HepG2 (cell line): Measurements from ENCODE around the gene CD86. TPM values are rescaled to one million over a fixed set of nuclear protein-coding genes. Genes with fewer than 3 reads are reported as not detected.

Source experiments
- ATAC-seq: fragments of 200-7000 bp; cut with Tn5 transposase; 3 replicates; pipeline ENCODE4 v1.9.1; 2020; ENCODE audit warnings: mild to moderate bottlenecking, moderate library complexity
- BruUV-seq: library from RNA; stranded (reverse); fragments of 400-500 nt; replicated peaks from 2 replicates; lab custom pipeline; 2021; lab: Mats Ljungman, UMichigan
- CTCF ChIA-PET: fragments of 300-600 bp; formaldehyde crosslinking; extraction: SDS; loops from one replicate; lab custom pipeline; 2021; ENCODE audit warnings: low total read pairs, inconsistent platforms, low intra/inter-chr PET ratio; lab: Yijun Ruan, JAX
- POLR2A ChIA-PET: fragments of 350-600 bp; sonication (Branson Sonifier 250); formaldehyde crosslinking; loops from one replicate; lab custom pipeline; 2020; ENCODE audit warnings: antibody characterized with exemption, inconsistent platforms; lab: Yijun Ruan, JAX
- DNase-seq: peaks from one replicate; pipeline ENCODE4 v3.0.0-alpha.2; 2015; ENCODE audit warnings: low spot score
- FAIRE-seq: peaks from 3 replicates; lab custom pipeline; 2011; peaks lifted over from hg19 to GRCh38; lab: Jason Lieb, UNC
- H2AFZ ChIP-seq: one replicate; pipeline ENCODE4 v1.6.1; 2011; ENCODE audit warnings: low read length, inconsistent platforms
- H3K27ac ChIP-seq: fragments of 300-600 bp; 3 replicates; pipeline ENCODE4 v1.8.0; 2011; ENCODE audit warnings: mixed run types, mild to moderate bottlenecking, mixed read lengths, low read length, inconsistent platforms; ENCODE audit not compliant: insufficient read depth; ENCODE audit errors: extremely low read length
- H3K27me3 ChIP-seq, 2 experiments: fragments of 200-600 bp in 1 of 2; 2 replicates in 1 of 2; 3 replicates in 1 of 2; pipeline versions ENCODE4 v1.6.0 to v1.8.0; 2011; ENCODE audit warnings: low read length in 2 of 2, mild to moderate bottlenecking in 2 of 2, moderate library complexity in 2 of 2, inconsistent platforms in 1 of 2; ENCODE audit not compliant: insufficient read depth in 2 of 2, control insufficient read depth in 1 of 2
- H3K36me3 ChIP-seq, 2 experiments: fragments of 200-600 bp in 1 of 2; replicated peaks in 1 of 2; 2 replicates in 1 of 2; 3 replicates in 1 of 2; pipeline versions ENCODE4 v1.5.1 to v1.8.0; 2011; ENCODE audit warnings: low read length in 2 of 2, inconsistent platforms in 1 of 2; ENCODE audit not compliant: insufficient read depth in 2 of 2, control insufficient read depth in 1 of 2
- H3K4me1 ChIP-seq: 2 replicates; pipeline ENCODE4 v1.5.1; 2012; ENCODE audit warnings: low read length, inconsistent platforms; ENCODE audit not compliant: insufficient read depth
- H3K4me2 ChIP-seq: 2 replicates; pipeline ENCODE4 v1.6.0; 2011; ENCODE audit warnings: low read depth, low read length, inconsistent platforms
- H3K4me3 ChIP-seq, 3 experiments: fragments of 200-600 bp in 1 of 3; sonication (generic), shearing (Covaris generic) in 1 of 3; replicated peaks in 1 of 3; 2 replicates each; pipeline ENCODE4 v1.5.1; 2011 to 2016; ENCODE audit warnings: low read length in 3 of 3, inconsistent platforms in 2 of 3, low read depth in 2 of 3, mild to moderate bottlenecking in 2 of 3, control low read depth in 1 of 3, mixed read lengths in 1 of 3; ENCODE audit not compliant: insufficient read depth in 1 of 3
- H3K79me2 ChIP-seq: one replicate; pipeline ENCODE4 v1.6.1; 2011; ENCODE audit warnings: low read length, inconsistent platforms; ENCODE audit not compliant: insufficient read depth
- H3K9ac ChIP-seq: 2 replicates; pipeline ENCODE4 v1.6.0; 2011; ENCODE audit warnings: mild to moderate bottlenecking, low read depth, low read length, inconsistent platforms; ENCODE audit not compliant: insufficient read depth
- H3K9me3 ChIP-seq: 2 replicates; pipeline ENCODE4 v1.5.1; 2012; ENCODE audit warnings: mild to moderate bottlenecking, low read length
- H4K20me1 ChIP-seq: 2 replicates; pipeline ENCODE4 v1.6.0; 2011; ENCODE audit warnings: inconsistent platforms, mild to moderate bottlenecking, low read length, moderate library complexity; ENCODE audit not compliant: insufficient read depth
- ARHGAP35 ChIP-seq: sonication (generic); formaldehyde crosslinking; IDR thresholded peaks from 2 replicates; pipeline ENCODE4 v1.9.0; 2022; ENCODE audit warnings: mild to moderate bottlenecking, inconsistent platforms, moderate library complexity, missing genetic modification reagents, borderline replicate concordance
- CCDC6 ChIP-seq: sonication (generic); formaldehyde crosslinking; IDR thresholded peaks from 2 replicates; pipeline ENCODE4 v1.8.1; 2022; ENCODE audit warnings: mild to moderate bottlenecking, missing genetic modification reagents, moderate library complexity
- ZNF253 ChIP-seq: sonication (generic); formaldehyde crosslinking; IDR thresholded peaks from 2 replicates; pipeline ENCODE4 v1.8.0; 2022; ENCODE audit warnings: mild to moderate bottlenecking, missing genetic modification reagents, borderline replicate concordance
- ZNF296 ChIP-seq: sonication (generic); formaldehyde crosslinking; conservative IDR thresholded peaks from 2 replicates; pipeline ENCODE4 v1.5.0; 2020; ENCODE audit warnings: mild to moderate bottlenecking, missing genetic modification reagents
- ZNF543 ChIP-seq: sonication (generic); formaldehyde crosslinking; IDR thresholded peaks from 2 replicates; pipeline ENCODE4 v1.4.0; 2020; ENCODE audit warnings: mild to moderate bottlenecking, missing genetic modification reagents
- ZNF761 ChIP-seq: sonication (generic); formaldehyde crosslinking; conservative IDR thresholded peaks from 2 replicates; pipeline ENCODE4 v1.4.0; 2020; ENCODE audit warnings: mild to moderate bottlenecking, missing genetic modification reagents
- WGBS: methylation state at CpG from one replicate; pipeline ENCODE4 v1.1.6; 2017; ENCODE audit warnings: low lambda C conversion rate; 5-methylcytosine and 5-hydroxymethylcytosine counted together
- in situ Hi-C: cut with HindIII; loops from 2 replicates; pipeline ENCODE4 v1.10.0; 2017; ENCODE audit warnings: low pct_unique_long_range_greater_than_20kb; ENCODE audit not compliant: extremely low pct_ligation_motif_present
- intact Hi-C: fragments of 100-400 bp; cut with micrococcal nuclease; formaldehyde crosslinking; loops from one replicate; pipeline ENCODE4 v1.10.0; 2022; ENCODE audit not compliant: unreplicated experiment
- polyA plus RNA-seq, 8 experiments: library from polyadenylated mRNA; depleted of rRNA in 3 of 8; stranded (reverse) in 7 of 8; unstranded in 1 of 8; fragments of >200 nt; fragmentation: Illumina TruSeq in 4 of 8; extraction: Trizol in 4 of 8; gene quantifications; 2 replicates each; pipeline versions ENCODE4 v1.2.1 to v1.2.3, GENCODE V29; 2011 to 2016; ENCODE audit warnings: low read depth in 4 of 8, missing spikeins in 1 of 8, mixed read lengths in 1 of 8; ENCODE audit not compliant: insufficient read depth in 1 of 8
- total RNA-seq, 5 experiments: library from RNA; depleted of rRNA; stranded (reverse); fragments of >200 nt; fragmentation: Illumina TruSeq; extraction: Trizol; gene quantifications; 2 replicates each; pipeline ENCODE4 v1.2.3, GENCODE V29; 2016; ENCODE audit warnings: low read depth in 1 of 5
- TF ChIP-seq, protein P1 (sequence below): sonication (generic); formaldehyde crosslinking; IDR thresholded peaks from 2 replicates; pipeline ENCODE4 v1.5.0; 2020; ENCODE audit warnings: missing genetic modification reagents, mild to moderate bottlenecking, borderline replicate concordance
- TF ChIP-seq, protein P2 (sequence below): sonication (generic); formaldehyde crosslinking; IDR thresholded peaks from 2 replicates; pipeline ENCODE4 v1.5.1; 2020; ENCODE audit warnings: mild to moderate bottlenecking, missing genetic modification reagents, borderline replicate concordance
- TF ChIP-seq, protein P3 (sequence below): IDR thresholded peaks from 2 replicates; pipeline ENCODE4 v1.6.1; 2018; ENCODE audit warnings: missing genetic modification reagents

Gene CD86
- total and polyA plus RNA-seq, 2 of the 13 experiments (the other 11 are each of a cell fraction or from before 2014, with no cell fraction given): not detected

DNA sequence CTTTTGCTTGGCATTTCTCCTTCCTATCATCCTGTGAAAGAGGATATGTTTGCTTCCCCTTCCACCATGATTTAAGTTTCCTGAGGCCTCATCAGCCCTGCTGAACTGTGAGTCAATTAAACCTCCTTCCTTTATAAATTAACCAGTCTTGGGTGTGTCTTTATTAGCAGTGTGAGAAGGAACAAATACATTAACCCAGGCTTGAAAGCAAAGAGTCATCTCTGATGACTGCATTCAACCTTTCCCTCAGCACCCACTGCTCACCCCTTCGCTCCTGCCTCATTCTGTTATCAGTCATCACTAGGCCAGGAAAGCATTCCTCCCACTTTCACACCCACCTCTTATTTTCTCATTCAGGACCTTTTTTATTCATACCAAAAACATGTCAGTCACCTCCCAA is 68.7 kb downstream of the CD86 start:
- FAIRE-seq: no peak
- intact Hi-C loops (no loop called here), in situ Hi-C loops (no loop called here)
- Histone ChIP-seq H3K9ac (no peak overlapping the region), H3K4me3 (no peak overlapping the region), H3K4me2 (no peak overlapping the region), H3K4me1 (no peaks in the 10 kb centered on the region), H3K27me3 (no peaks in the 10 kb centered on the region), H3K27ac (no peak overlapping the region), H3K36me3 (no peaks in the 10 kb centered on the region), H2AFZ (no peak overlapping the region), H3K79me2 (no peaks in the 10 kb centered on the region), H3K9me3 (peaks cover 8% of the 10 kb centered on the region), H4K20me1 (no peaks in the 10 kb centered on the region)
- no peak for TF ChIP-seq ZNF543 (CRISPR knock-in tag)
- TF ChIP-seq, protein P1, sequence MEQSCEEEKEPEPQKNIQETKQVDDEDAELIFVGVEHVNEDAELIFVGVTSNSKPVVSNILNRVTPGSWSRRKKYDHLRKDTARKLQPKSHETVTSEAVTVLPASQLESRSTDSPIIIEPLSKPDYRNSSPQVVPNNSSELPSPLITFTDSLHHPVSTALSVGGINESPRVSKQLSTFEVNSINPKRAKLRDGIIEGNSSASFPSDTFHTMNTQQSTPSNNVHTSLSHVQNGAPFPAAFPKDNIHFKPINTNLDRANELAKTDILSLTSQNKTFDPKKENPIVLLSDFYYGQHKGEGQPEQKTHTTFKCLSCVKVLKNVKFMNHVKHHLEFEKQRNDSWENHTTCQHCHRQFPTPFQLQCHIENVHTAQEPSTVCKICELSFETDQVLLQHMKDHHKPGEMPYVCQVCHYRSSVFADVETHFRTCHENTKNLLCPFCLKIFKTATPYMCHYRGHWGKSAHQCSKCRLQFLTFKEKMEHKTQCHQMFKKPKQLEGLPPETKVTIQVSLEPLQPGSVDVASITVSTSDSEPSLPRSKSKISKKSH (CRISPR knock-in tag): no peak
- TF ChIP-seq, protein P2, sequence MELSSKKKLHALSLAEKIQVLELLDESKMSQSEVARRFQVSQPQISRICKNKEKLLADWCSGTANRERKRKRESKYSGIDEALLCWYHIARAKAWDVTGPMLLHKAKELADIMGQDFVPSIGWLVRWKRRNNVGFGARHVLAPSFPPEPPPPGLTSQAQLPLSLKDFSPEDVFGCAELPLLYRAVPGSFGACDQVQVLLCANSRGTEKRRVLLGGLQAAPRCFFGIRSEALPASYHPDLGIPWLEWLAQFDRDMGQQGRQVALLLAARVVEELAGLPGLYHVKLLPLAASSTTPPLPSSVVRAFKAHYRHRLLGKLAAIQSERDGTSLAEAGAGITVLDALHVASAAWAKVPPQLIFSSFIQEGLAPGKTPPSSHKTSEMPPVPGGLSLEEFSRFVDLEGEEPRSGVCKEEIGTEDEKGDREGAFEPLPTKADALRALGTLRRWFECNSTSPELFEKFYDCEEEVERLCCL (CRISPR knock-in tag): no peak
- TF ChIP-seq ARHGAP35 (CRISPR knock-in tag): no peak
- TF ChIP-seq, protein P3, sequence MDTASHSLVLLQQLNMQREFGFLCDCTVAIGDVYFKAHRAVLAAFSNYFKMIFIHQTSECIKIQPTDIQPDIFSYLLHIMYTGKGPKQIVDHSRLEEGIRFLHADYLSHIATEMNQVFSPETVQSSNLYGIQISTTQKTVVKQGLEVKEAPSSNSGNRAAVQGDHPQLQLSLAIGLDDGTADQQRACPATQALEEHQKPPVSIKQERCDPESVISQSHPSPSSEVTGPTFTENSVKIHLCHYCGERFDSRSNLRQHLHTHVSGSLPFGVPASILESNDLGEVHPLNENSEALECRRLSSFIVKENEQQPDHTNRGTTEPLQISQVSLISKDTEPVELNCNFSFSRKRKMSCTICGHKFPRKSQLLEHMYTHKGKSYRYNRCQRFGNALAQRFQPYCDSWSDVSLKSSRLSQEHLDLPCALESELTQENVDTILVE (CRISPR knock-in tag): no peak
- no peak for TF ChIP-seq ZNF253 (CRISPR knock-in tag)
- no peak for TF ChIP-seq ZNF761 (CRISPR knock-in tag)
- no peak for TF ChIP-seq ZNF296 (CRISPR knock-in tag)
- no peak for TF ChIP-seq CCDC6 (CRISPR knock-in tag)
- no TSS peak for BruUV-seq
- ATAC-seq: no peak
- DNase-seq: no peak
- CTCF ChIA-PET: no interaction called here
- 41% methylated on average over 1 of the region's 1 CpG for WGBS
- POLR2A ChIA-PET: no interaction called here
